GM23338 (cell line): Measurements from ENCODE around the gene MMD. TPM values are rescaled to one million over a fixed set of nuclear protein-coding genes. Genes with fewer than 3 reads are reported as not detected.

Experiments used
- ATAC-seq: fragments of 200-7000 bp; cut with Tn5 transposase; 3 replicates; pipeline ENCODE4 v1.9.1; 2020
- DNase-seq: peaks from one replicate; pipeline ENCODE4 v3.0.0-alpha.2; 2015; ENCODE audit warnings: low spot score
- H2AFZ ChIP-seq: fragments of 200-600 bp; sonication (generic); 2 replicates; pipeline ENCODE4 v1.8.0; 2016; ENCODE audit warnings: antibody characterized with exemption, mild to moderate bottlenecking, moderate library complexity
- H3F3A ChIP-seq: fragments of 200-600 bp; sonication (generic); replicated peaks from 2 replicates; pipeline ENCODE4 v1.8.0; 2017; ENCODE audit warnings: antibody characterized with exemption, mixed run types, low read depth
- H3K27ac ChIP-seq: fragments of 200-600 bp; sonication (generic); 2 replicates; pipeline ENCODE4 v1.6.1; 2016; ENCODE audit warnings: low read depth
- H3K27me3 ChIP-seq: fragments of 200-600 bp; sonication (generic); 2 replicates; pipeline ENCODE4 v1.8.0; 2016; ENCODE audit warnings: mild to moderate bottlenecking, mixed run types, moderate library complexity; ENCODE audit not compliant: insufficient read depth
- H3K36me3 ChIP-seq: fragments of 200-600 bp; sonication (generic); 2 replicates; pipeline ENCODE4 v1.8.0; 2016; ENCODE audit warnings: mild to moderate bottlenecking; ENCODE audit not compliant: insufficient read depth
- H3K4me1 ChIP-seq: fragments of 200-600 bp; sonication (generic); 2 replicates; pipeline ENCODE4 v1.8.0; 2016; ENCODE audit warnings: mild to moderate bottlenecking, moderate library complexity; ENCODE audit not compliant: insufficient read depth
- H3K4me2 ChIP-seq: fragments of 200-600 bp; sonication (generic); 2 replicates; pipeline ENCODE4 v1.7.1; 2017; ENCODE audit warnings: mixed run types
- H3K4me3 ChIP-seq: fragments of 200-600 bp; sonication (generic); 2 replicates; pipeline ENCODE4 v1.6.1; 2016; ENCODE audit warnings: mixed run types
- H3K79me2 ChIP-seq: fragments of 200-600 bp; sonication (generic); replicated peaks from 2 replicates; pipeline ENCODE4 v1.8.0; 2017; ENCODE audit warnings: mild to moderate bottlenecking; ENCODE audit not compliant: insufficient read depth
- H3K9me2 ChIP-seq: fragments of 200-600 bp; sonication (generic); 2 replicates; pipeline ENCODE4 v1.8.0; 2017; ENCODE audit not compliant: insufficient read depth
- H4K20me1 ChIP-seq: fragments of 200-600 bp; sonication (generic); replicated peaks from 2 replicates; pipeline ENCODE4 v1.8.0; 2017; ENCODE audit warnings: mild to moderate bottlenecking; ENCODE audit not compliant: insufficient read depth
- H3K27ac Mint-ChIP-seq: 2 replicates; pipeline ENCODE4 v1.8.0; 2020; ENCODE audit warnings: inconsistent platforms, mild to moderate bottlenecking, moderate library complexity, mixed read lengths
- H3K27me3 Mint-ChIP-seq: 3 replicates; pipeline ENCODE4 v1.8.0; 2022; ENCODE audit warnings: low read depth, mild to moderate bottlenecking, moderate library complexity, mixed read lengths, inconsistent platforms; ENCODE audit not compliant: insufficient read depth, poor library complexity
- H3K36me3 Mint-ChIP-seq: 3 replicates; pipeline ENCODE4 v1.8.0; 2021; ENCODE audit warnings: low read depth, mild to moderate bottlenecking, inconsistent platforms, moderate library complexity, mixed read lengths
- H3K4me1 Mint-ChIP-seq: 3 replicates; pipeline ENCODE4 v1.8.0; 2020; ENCODE audit warnings: mild to moderate bottlenecking, inconsistent platforms, mixed read lengths
- H3K4me3 Mint-ChIP-seq: 3 replicates; pipeline ENCODE4 v1.8.0; 2021; ENCODE audit warnings: moderate library complexity, mild to moderate bottlenecking, inconsistent platforms, mixed read lengths
- H3K9me3 Mint-ChIP-seq: 3 replicates; pipeline ENCODE4 v1.8.0; 2020; ENCODE audit warnings: moderate library complexity, mild to moderate bottlenecking, inconsistent platforms, mixed read lengths
- CREB1 ChIP-seq: fragments of 250-450 bp; sonication (Bioruptor Pico); IDR thresholded peaks from 2 replicates; pipeline ENCODE4 v1.5.0; 2020; ENCODE audit warnings: low read depth, mild to moderate bottlenecking, moderate library complexity
- CTCF ChIP-seq, 2 experiments: fragments of 200-600 bp in 1 of 2; sonication (generic) in 1 of 2; conservative IDR thresholded peaks; 2 replicates each; pipeline versions ENCODE4 v1.5.1 to v1.6.1; 2016 to 2017; ENCODE audit warnings: antibody characterized with exemption in 2 of 2, low read depth in 2 of 2, mild to moderate bottlenecking in 2 of 2, moderate library complexity in 1 of 2
- EZH2 ChIP-seq: fragments of 200-600 bp; sonication (generic); IDR thresholded peaks from one replicate; pipeline ENCODE4 v1.8.0; 2017; ENCODE audit warnings: antibody characterized with exemption, mild to moderate bottlenecking, low read depth; ENCODE audit not compliant: unreplicated experiment
- EZH2phosphoT487 ChIP-seq: fragments of 200-600 bp; sonication (generic); IDR thresholded peaks from one replicate; pipeline ENCODE4 v1.8.1; 2018; ENCODE audit warnings: antibody characterized with exemption; ENCODE audit not compliant: unreplicated experiment
- NANOG ChIP-seq: IDR thresholded peaks from 2 replicates; pipeline ENCODE4 v1.6.1; 2016; ENCODE audit warnings: antibody characterized with exemption, borderline replicate concordance
- POLR2AphosphoS5 ChIP-seq: IDR thresholded peaks from 2 replicates; pipeline ENCODE4 v1.6.1; 2016; ENCODE audit warnings: antibody characterized with exemption, low read depth
- STAT1 ChIP-seq: IDR thresholded peaks from one replicate; pipeline ENCODE4 v1.6.1; 2016; ENCODE audit warnings: antibody characterized with exemption; ENCODE audit not compliant: unreplicated experiment
- ZNF114 ChIP-seq: fragments of 250-450 bp; sonication (Bioruptor Pico); IDR thresholded peaks from 2 replicates; pipeline ENCODE4 v1.5.0; 2020; ENCODE audit warnings: mild to moderate bottlenecking, moderate library complexity
- ZNF331 ChIP-seq: fragments of 250-450 bp; sonication (Bioruptor Pico); IDR thresholded peaks from 2 replicates; pipeline ENCODE4 v1.5.0; 2020; ENCODE audit warnings: low read depth, mild to moderate bottlenecking, moderate library complexity
- polyA plus RNA-seq: library from polyadenylated mRNA; unstranded; fragments of >200 nt; fragmentation: Nextera tagmentation; extraction: Ambion mirVana; gene quantifications from 2 replicates; pipeline ENCODE4 v1.2.1, GENCODE V29; 2016
- total RNA-seq: library from RNA; depleted of rRNA; stranded (reverse); fragments of >200 nt; shearing (Covaris generic); gene quantifications from 2 replicates; pipeline ENCODE4 v1.2.3, GENCODE V29; 2014
- TF ChIP-seq, protein P1 (sequence below): fragments of 250-450 bp; sonication (Bioruptor Pico); IDR thresholded peaks from 2 replicates; pipeline ENCODE4 v1.5.0; 2020; ENCODE audit warnings: mild to moderate bottlenecking, moderate library complexity
- TF ChIP-seq, protein P2 (sequence below): IDR thresholded peaks from 2 replicates; pipeline ENCODE4 v1.6.1; 2016; ENCODE audit warnings: antibody characterized with exemption

The MMD gene
- total and polyA plus RNA-seq, 2 experiments from 2014 or later: 46.4 to 47.0 TPM

GRCh38 chr17:55381017-55381770, 40.4 kb downstream of the MMD start (continued):
- TF ChIP-seq, protein P1, sequence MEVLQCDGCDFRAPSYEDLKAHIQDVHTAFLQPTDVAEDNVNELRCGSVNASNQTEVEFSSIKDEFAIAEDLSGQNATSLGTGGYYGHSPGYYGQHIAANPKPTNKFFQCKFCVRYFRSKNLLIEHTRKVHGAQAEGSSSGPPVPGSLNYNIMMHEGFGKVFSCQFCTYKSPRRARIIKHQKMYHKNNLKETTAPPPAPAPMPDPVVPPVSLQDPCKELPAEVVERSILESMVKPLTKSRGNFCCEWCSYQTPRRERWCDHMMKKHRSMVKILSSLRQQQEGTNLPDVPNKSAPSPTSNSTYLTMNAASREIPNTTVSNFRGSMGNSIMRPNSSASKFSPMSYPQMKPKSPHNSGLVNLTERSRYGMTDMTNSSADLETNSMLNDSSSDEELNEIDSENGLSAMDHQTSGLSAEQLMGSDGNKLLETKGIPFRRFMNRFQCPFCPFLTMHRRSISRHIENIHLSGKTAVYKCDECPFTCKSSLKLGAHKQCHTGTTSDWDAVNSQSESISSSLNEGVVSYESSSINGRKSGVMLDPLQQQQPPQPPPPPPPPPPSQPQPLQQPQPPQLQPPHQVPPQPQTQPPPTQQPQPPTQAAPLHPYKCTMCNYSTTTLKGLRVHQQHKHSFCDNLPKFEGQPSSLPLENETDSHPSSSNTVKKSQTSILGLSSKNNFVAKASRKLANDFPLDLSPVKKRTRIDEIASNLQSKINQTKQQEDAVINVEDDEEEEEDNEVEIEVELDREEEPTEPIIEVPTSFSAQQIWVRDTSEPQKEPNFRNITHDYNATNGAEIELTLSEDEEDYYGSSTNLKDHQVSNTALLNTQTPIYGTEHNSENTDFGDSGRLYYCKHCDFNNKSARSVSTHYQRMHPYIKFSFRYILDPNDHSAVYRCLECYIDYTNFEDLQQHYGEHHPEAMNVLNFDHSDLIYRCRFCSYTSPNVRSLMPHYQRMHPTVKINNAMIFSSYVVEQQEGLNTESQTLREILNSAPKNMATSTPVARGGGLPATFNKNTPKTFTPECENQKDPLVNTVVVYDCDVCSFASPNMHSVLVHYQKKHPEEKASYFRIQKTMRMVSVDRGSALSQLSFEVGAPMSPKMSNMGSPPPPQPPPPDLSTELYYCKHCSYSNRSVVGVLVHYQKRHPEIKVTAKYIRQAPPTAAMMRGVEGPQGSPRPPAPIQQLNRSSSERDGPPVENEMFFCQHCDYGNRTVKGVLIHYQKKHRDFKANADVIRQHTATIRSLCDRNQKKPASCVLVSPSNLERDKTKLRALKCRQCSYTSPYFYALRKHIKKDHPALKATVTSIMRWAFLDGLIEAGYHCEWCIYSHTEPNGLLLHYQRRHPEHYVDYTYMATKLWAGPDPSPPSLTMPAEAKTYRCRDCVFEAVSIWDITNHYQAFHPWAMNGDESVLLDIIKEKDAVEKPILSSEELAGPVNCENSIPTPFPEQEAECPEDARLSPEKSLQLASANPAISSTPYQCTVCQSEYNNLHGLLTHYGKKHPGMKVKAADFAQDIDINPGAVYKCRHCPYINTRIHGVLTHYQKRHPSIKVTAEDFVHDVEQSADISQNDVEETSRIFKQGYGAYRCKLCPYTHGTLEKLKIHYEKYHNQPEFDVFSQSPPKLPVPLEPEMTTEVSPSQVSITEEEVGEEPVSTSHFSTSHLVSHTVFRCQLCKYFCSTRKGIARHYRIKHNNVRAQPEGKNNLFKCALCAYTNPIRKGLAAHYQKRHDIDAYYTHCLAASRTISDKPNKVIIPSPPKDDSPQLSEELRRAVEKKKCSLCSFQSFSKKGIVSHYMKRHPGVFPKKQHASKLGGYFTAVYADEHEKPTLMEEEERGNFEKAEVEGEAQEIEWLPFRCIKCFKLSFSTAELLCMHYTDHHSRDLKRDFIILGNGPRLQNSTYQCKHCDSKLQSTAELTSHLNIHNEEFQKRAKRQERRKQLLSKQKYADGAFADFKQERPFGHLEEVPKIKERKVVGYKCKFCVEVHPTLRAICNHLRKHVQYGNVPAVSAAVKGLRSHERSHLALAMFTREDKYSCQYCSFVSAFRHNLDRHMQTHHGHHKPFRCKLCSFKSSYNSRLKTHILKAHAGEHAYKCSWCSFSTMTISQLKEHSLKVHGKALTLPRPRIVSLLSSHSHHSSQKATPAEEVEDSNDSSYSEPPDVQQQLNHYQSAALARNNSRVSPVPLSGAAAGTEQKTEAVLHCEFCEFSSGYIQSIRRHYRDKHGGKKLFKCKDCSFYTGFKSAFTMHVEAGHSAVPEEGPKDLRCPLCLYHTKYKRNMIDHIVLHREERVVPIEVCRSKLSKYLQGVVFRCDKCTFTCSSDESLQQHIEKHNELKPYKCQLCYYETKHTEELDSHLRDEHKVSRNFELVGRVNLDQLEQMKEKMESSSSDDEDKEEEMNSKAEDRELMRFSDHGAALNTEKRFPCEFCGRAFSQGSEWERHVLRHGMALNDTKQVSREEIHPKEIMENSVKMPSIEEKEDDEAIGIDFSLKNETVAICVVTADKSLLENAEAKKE (CRISPR knock-in tag): no peak
- TF ChIP-seq EZH2 (no peak), EZH2phosphoT487 (no peak), CREB1 (CRISPR knock-in tag) (no peak), POLR2AphosphoS5 (no peak), STAT1 (no peak)

GRCh38 chr17:55377671-55378275, 43.9 kb downstream of the MMD start:
- DNase-seq: no peak
- ATAC-seq: no peak
- TF ChIP-seq ZNF331 (CRISPR knock-in tag) (no peak), CREB1 (CRISPR knock-in tag) (no peak), ZNF114 (no peak), CTCF (conservative IDR thresholded peaks at IDR 0.05; ENCODE audit: low read depth in 2 of 2) (no peak), NANOG (no peak)
- TF ChIP-seq, protein P2, sequence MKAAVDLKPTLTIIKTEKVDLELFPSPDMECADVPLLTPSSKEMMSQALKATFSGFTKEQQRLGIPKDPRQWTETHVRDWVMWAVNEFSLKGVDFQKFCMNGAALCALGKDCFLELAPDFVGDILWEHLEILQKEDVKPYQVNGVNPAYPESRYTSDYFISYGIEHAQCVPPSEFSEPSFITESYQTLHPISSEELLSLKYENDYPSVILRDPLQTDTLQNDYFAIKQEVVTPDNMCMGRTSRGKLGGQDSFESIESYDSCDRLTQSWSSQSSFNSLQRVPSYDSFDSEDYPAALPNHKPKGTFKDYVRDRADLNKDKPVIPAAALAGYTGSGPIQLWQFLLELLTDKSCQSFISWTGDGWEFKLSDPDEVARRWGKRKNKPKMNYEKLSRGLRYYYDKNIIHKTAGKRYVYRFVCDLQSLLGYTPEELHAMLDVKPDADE: no peak

More at GRCh38 chr17:55377671-55378275, 43.9 kb downstream of the MMD start:
- no peaks in the 10 kb centered on the region for H3K27me3 ChIP-seq
- H3K4me2 ChIP-seq: no peak overlapping the region
- Mint-ChIP-seq H3K36me3 (peaks cover 3% of the 10 kb centered on the region; the same call in 1 of the 3 replicates), H3K4me1 (no peaks in the 10 kb centered on the region), H3K4me3 (no peak overlapping the region), H3K27ac (no peak overlapping the region), H3K27me3 (no peaks in the 10 kb centered on the region), H3K9me3 (peaks cover 6% of the 10 kb centered on the region; the same call in 2 of the 3 replicates)
- H2AFZ ChIP-seq: no peak overlapping the region
- H3K4me1 ChIP-seq: no peaks in the 10 kb centered on the region
- no peaks in the 10 kb centered on the region for H3K9me2 ChIP-seq
- H3K4me3 ChIP-seq: no peak overlapping the region
- no peaks in the 10 kb centered on the region for H3K79me2 ChIP-seq
- no peaks in the 10 kb centered on the region; the same call in 1 of the 2 replicates for H4K20me1 ChIP-seq
- no peak overlapping the region for H3K27ac ChIP-seq
- no peaks in the 10 kb centered on the region for H3K36me3 ChIP-seq
- no peaks in the 10 kb centered on the region for H3F3A ChIP-seq
